ENCODE results near the gene ALK.
A peak's percentile ranks its signal among the peaks of the same experiment; 100 is the strongest.

The ALK gene

GRCh38 chr2:29323961-29324360 lies 597.4 kb downstream of the ALK start:
- DNase-seq (ENCODE audit: low read depth, low spot score): no peak

- DNase-seq (ENCODE audit: low read depth, low spot score): no peak
These were observed 598.1 kb downstream of the ALK start for GRCh38 chr2:29323301-29323700.

GRCh38 chr2:29322011-29322410 lies 599.4 kb downstream of the ALK start:
- DNase-seq (ENCODE audit: low read depth, low spot score): no peak

GRCh38 chr2:29317801-29318485 lies 603.4 kb downstream of the ALK start:
- no peak for DNase-seq (ENCODE audit: low read depth, low spot score)

- DNase-seq (ENCODE audit: low read depth, low spot score): no peak
These were observed 604.3 kb downstream of the ALK start for GRCh38 chr2:29317077-29317517.

GRCh38 chr2:29314816-29315571 lies 606.4 kb downstream of the ALK start:
- no peak for DNase-seq (ENCODE audit: low read depth, low spot score)

GRCh38 chr2:29311458-29311857 lies 609.9 kb downstream of the ALK start:
- DNase-seq (ENCODE audit: low read depth, low spot score): no peak

GRCh38 chr2:29310650-29311348 lies 610.6 kb downstream of the ALK start:
- no peak for DNase-seq (ENCODE audit: low read depth, low spot score)

GRCh38 chr2:29309090-29310029 lies 612.0 kb downstream of the ALK start:
- peak; percentile 11 for DNase-seq (ENCODE audit: low read depth, low spot score)

- no peak for DNase-seq (ENCODE audit: low read depth, low spot score)
These were observed 613.0 kb downstream of the ALK start for GRCh38 chr2:29308366-29308765.

GRCh38 chr2:29307519-29307918 lies 613.9 kb downstream of the ALK start:
- no peak for DNase-seq (ENCODE audit: low read depth, low spot score)

- DNase-seq (ENCODE audit: low read depth, low spot score): no peak
These were observed 615.6 kb downstream of the ALK start for GRCh38 chr2:29305762-29306161.

GRCh38 chr2:29304399-29305060 lies 616.9 kb downstream of the ALK start:
- no peak for DNase-seq (ENCODE audit: low read depth, low spot score)

GRCh38 chr2:29296585-29296984 lies 624.8 kb downstream of the ALK start:
- DNase-seq (ENCODE audit: low read depth, low spot score): no peak

GRCh38 chr2:29295845-29296244 lies 625.5 kb downstream of the ALK start:
- no peak for DNase-seq (ENCODE audit: low read depth, low spot score)

- no peak for DNase-seq (ENCODE audit: low read depth, low spot score)
These were observed 627.5 kb downstream of the ALK start for GRCh38 chr2:29293830-29294438.

GRCh38 chr2:29290293-29291047 lies 630.9 kb downstream of the ALK start:
- no peak for DNase-seq (ENCODE audit: low read depth, low spot score)

- DNase-seq (ENCODE audit: low read depth, low spot score): no peak
These were observed 636.7 kb downstream of the ALK start for GRCh38 chr2:29284671-29285070.

GRCh38 chr2:29281916-29282247 lies 639.5 kb downstream of the ALK start:
- no peak for DNase-seq (ENCODE audit: low read depth, low spot score)

All from activated naive CD8-positive, alpha-beta T cell treated with anti-CD3 and anti-CD28 coated beads, Interleukin-2, amount 50 U/mL, for 16 hours (primary cell).